ENCODE measurements around the gene SCN1A. TPM values are rescaled to one million over a fixed set of nuclear protein-coding genes. Genes with fewer than 3 reads are reported as not detected.

Gene SCN1A
- total and polyA plus RNA-seq, 7 donors, result under 0.01 to 0.36 (median 0.14) TPM; not detected in 2

DNA sequence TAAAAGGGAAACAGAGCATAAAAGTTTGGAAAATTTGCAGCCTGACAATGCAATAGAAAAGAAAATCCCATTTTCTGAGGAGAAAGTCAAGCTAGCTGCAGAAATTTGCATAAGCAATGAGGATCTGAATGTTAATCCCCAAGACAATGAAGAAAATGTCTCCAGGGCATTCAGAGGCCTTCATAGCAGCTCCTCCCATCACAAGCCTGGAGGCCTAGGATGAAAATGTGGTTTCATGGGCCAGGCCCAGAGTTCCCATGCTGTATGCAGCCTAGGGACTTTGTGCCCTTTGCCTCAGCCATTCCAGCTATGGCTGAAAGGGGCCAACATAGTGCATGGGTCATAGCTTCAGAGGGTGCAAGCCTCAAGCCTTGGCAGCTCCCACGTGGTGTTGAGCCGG is 10.3 kb upstream of the SCN1A start:
- DNase-seq, result no peak
- H3K27me3 ChIP-seq, result no peaks in the 10 kb centered on the region
- no peaks in the 10 kb centered on the region for H3K9me3 ChIP-seq
- H3K4me3 ChIP-seq, result no peak overlapping the region
- WGBS, 2 donors, result 89 to 94% methylated on average over 2 of the region's 2 CpGs
- H3K36me3 ChIP-seq, result no peaks in the 10 kb centered on the region
- no peak overlapping the region for H3K27ac ChIP-seq
- H3K4me1 ChIP-seq, result no peaks in the 10 kb centered on the region
- TF ChIP-seq EP300 (IDR thresholded peaks at IDR 0.05) (no peak), POLR2A (IDR thresholded peaks at IDR 0.05) (no peak), POLR2AphosphoS5 (IDR thresholded peaks at IDR 0.05) (no peak)
- TF ChIP-seq, protein P1, sequence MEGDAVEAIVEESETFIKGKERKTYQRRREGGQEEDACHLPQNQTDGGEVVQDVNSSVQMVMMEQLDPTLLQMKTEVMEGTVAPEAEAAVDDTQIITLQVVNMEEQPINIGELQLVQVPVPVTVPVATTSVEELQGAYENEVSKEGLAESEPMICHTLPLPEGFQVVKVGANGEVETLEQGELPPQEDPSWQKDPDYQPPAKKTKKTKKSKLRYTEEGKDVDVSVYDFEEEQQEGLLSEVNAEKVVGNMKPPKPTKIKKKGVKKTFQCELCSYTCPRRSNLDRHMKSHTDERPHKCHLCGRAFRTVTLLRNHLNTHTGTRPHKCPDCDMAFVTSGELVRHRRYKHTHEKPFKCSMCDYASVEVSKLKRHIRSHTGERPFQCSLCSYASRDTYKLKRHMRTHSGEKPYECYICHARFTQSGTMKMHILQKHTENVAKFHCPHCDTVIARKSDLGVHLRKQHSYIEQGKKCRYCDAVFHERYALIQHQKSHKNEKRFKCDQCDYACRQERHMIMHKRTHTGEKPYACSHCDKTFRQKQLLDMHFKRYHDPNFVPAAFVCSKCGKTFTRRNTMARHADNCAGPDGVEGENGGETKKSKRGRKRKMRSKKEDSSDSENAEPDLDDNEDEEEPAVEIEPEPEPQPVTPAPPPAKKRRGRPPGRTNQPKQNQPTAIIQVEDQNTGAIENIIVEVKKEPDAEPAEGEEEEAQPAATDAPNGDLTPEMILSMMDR (IDR thresholded peaks at IDR 0.05), result no peak
- intact Hi-C loops (cut with DNase I), result no loop called here

DNA sequence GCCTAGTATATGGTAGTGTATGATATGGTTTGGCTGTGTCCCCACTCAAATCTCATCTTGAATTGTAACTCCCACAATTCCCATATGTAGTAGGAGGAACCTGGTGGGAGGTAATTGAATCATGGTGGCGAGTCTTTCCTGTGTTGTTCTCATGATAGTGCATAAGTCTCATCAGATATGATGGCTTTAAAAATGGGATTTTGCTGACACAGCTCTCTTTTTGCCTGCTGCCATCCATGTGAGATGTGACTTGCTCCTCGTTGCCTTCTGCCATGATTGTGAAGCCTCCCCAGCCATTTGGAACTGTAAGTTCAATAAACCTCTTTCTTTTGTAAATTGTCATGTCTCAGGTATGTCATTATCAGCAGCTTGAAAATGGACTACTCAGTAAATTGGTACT is 9.5 kb upstream of the SCN1A start:
- TF ChIP-seq POLR2A (IDR thresholded peaks at IDR 0.05) (no peak), POLR2AphosphoS5 (IDR thresholded peaks at IDR 0.05) (no peak), EP300 (IDR thresholded peaks at IDR 0.05) (no peak)
- TF ChIP-seq, protein P1 (IDR thresholded peaks at IDR 0.05), result no peak
- intact Hi-C loops (cut with DNase I), result no loop called here
- WGBS, 2 donors, result 81 to 85% methylated on average over 2 of the region's 2 CpGs

DNA sequence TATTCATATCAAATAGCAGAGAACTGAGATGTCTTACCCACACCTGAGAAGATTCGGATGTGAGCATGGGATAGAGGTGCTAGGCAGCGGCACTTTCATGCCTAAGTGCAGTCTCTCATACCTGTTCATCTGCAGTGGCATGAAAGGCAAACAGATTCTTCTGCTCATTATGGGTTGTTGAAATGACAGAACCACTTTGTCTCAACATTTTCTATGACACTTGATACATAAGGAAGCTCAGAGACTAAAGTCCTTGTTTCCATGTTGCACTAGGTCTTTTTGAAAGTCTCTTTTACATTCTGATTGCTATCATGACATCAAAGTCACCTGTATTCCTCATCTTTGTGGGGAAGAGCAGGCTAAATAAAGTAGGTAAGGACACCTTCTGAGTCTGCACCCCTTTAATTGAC is 8.0 kb upstream of the SCN1A start:
- intact Hi-C loops (cut with DNase I), result no loop called here

More for the DNA sequence above, 9.5 kb upstream of the SCN1A start:
- H3K4me3 ChIP-seq, result no peak overlapping the region
- H3K27ac ChIP-seq, result no peak overlapping the region
- no peaks in the 10 kb centered on the region for H3K27me3 ChIP-seq
- no peaks in the 10 kb centered on the region for H3K36me3 ChIP-seq
- no peaks in the 10 kb centered on the region for H3K4me1 ChIP-seq
- no peaks in the 10 kb centered on the region for H3K9me3 ChIP-seq
- DNase-seq, result no peak

GRCh38 chr2:166135152-166135848 is 7.5 kb upstream of the SCN1A start:
- H3K27ac ChIP-seq, result no peak overlapping the region
- intact Hi-C loops (cut with DNase I), result no loop called here
- no peaks in the 10 kb centered on the region for H3K36me3 ChIP-seq
- no peaks in the 10 kb centered on the region for H3K9me3 ChIP-seq
- H3K27me3 ChIP-seq, result no peaks in the 10 kb centered on the region
- no peaks in the 10 kb centered on the region for H3K4me1 ChIP-seq
- H3K4me3 ChIP-seq, result no peak overlapping the region
- 65 to 77% methylated on average over 6 of the region's 6 CpGs for WGBS, 2 donors
- TF ChIP-seq EP300 (IDR thresholded peaks at IDR 0.05) (no peak), POLR2AphosphoS5 (IDR thresholded peaks at IDR 0.05) (no peak), POLR2A (IDR thresholded peaks at IDR 0.05) (no peak)
- TF ChIP-seq, protein P1 (IDR thresholded peaks at IDR 0.05), result no peak
- no peak for DNase-seq

More for the DNA sequence above, 8.0 kb upstream of the SCN1A start:
- no peak overlapping the region for H3K27ac ChIP-seq
- H3K4me1 ChIP-seq, result no peaks in the 10 kb centered on the region
- no peak overlapping the region for H3K4me3 ChIP-seq
- WGBS, 2 donors, result 93 to 95% methylated on average over 2 of the region's 2 CpGs
- no peaks in the 10 kb centered on the region for H3K36me3 ChIP-seq
- no peaks in the 10 kb centered on the region for H3K27me3 ChIP-seq
- DNase-seq, result no peak
- TF ChIP-seq POLR2AphosphoS5 (IDR thresholded peaks at IDR 0.05), result no peak
- TF ChIP-seq, protein P1 (IDR thresholded peaks at IDR 0.05), result no peak
- no peak for TF ChIP-seq EP300 (IDR thresholded peaks at IDR 0.05)
- no peak for TF ChIP-seq POLR2A (IDR thresholded peaks at IDR 0.05)
- no peaks in the 10 kb centered on the region for H3K9me3 ChIP-seq

Data from sigmoid colon (tissue), 7 donors.